DND-41 (cell line): ENCODE data around the gene FBXL15.

Experiments used
- EZH2 ChIP-seq: IDR thresholded peaks from 3 replicates; pipeline ENCODE4 v1.6.1; 2012; ENCODE audit warnings: borderline replicate concordance, low read depth, mild to moderate bottlenecking, moderate library complexity, low read length, inconsistent platforms; ENCODE audit not compliant: severe bottlenecking
- TF ChIP-seq, protein P1 (sequence below): IDR thresholded peaks from 2 replicates; pipeline ENCODE4 v1.5.1; 2012; ENCODE audit warnings: borderline replicate concordance, low read length, moderate library complexity, mild to moderate bottlenecking; ENCODE audit not compliant: poor library complexity, severe bottlenecking; ENCODE audit errors: extremely low read depth

DNA sequence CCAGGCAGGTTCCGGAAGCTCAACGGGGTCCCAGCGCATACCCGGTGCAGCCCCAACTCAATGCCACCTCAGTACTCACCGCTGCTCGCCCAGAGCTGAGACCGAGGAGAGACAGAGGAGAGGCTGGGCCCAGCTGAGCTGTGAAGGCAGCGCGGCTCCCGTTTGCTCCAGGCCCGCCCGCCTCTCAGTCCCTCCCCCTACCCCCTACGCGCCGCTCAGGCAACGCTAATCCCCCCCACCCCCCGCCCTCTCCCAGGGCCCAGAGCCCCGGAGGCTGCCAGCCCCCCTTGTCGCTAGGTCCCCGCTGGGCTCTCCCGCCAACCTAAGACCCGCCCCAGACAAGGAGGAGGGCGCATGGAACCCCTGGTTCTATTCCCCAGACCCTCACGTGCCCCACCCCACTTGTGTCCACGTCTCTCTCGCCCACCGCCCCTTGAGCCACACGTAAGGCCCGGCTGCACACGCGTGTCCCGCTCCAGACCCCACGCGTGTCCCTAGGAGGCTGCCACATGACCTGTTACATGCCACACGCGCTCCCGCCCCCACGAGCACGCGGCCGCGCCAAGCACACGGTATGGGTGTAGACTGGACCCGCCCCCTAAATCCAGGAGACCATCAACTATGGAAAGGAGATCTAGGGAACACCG lies 1.9 kb upstream of the FBXL15 start, which contains the start of gene PSD:
- TF ChIP-seq, protein P1, sequence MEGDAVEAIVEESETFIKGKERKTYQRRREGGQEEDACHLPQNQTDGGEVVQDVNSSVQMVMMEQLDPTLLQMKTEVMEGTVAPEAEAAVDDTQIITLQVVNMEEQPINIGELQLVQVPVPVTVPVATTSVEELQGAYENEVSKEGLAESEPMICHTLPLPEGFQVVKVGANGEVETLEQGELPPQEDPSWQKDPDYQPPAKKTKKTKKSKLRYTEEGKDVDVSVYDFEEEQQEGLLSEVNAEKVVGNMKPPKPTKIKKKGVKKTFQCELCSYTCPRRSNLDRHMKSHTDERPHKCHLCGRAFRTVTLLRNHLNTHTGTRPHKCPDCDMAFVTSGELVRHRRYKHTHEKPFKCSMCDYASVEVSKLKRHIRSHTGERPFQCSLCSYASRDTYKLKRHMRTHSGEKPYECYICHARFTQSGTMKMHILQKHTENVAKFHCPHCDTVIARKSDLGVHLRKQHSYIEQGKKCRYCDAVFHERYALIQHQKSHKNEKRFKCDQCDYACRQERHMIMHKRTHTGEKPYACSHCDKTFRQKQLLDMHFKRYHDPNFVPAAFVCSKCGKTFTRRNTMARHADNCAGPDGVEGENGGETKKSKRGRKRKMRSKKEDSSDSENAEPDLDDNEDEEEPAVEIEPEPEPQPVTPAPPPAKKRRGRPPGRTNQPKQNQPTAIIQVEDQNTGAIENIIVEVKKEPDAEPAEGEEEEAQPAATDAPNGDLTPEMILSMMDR: no peak
- no peak for TF ChIP-seq EZH2
